CD4-positive, alpha-beta T cell treated with Interleukin-15 for 4 hours (primary cell): Measurements from ENCODE around the gene CISD3.
A peak's percentile ranks its signal among the peaks of the same experiment; 100 is the strongest.

Experiments
- DNase-seq: peaks from one replicate; pipeline ENCODE4 v3.0.0-alpha.2; 2020; ENCODE audit warnings: low spot score

Gene CISD3

GRCh38 chr17:38729886-38730525 is at the start of gene CISD3:
TSS of gene CISD3 (plus strand) at chr17:38730341. CDS start at chr17:38730359, 18 bp downstream.
- DNase-seq, result peak; percentile 87

GRCh38 chr17:38681096-38681495 is 49.0 kb upstream of the CISD3 start:
- no peak for DNase-seq

- no peak for DNase-seq
Observed at GRCh38 chr17:38685491-38685890, 44.6 kb upstream of the CISD3 start.

- DNase-seq, result no peak
Observed at GRCh38 chr17:38687286-38687685, 42.9 kb upstream of the CISD3 start.

- no peak for DNase-seq
Observed at GRCh38 chr17:38690386-38690785, 39.8 kb upstream of the CISD3 start.

- no peak for DNase-seq
Observed at GRCh38 chr17:38691154-38691553, 39.0 kb upstream of the CISD3 start.

GRCh38 chr17:38693700-38694329 is 36.3 kb upstream of the CISD3 start:
- DNase-seq, result no peak

GRCh38 chr17:38697061-38697820 is 32.9 kb upstream of the CISD3 start:
- DNase-seq, result no peak

- no peak for DNase-seq
Observed at GRCh38 chr17:38698760-38699159, 31.4 kb upstream of the CISD3 start.

- peak; percentile 80 for DNase-seq
Observed at GRCh38 chr17:38701504-38702165, 28.5 kb upstream of the CISD3 start.

GRCh38 chr17:38702166-38702915 is 27.8 kb upstream of the CISD3 start:
- DNase-seq, result peak; percentile 86

- no peak for DNase-seq
Observed at GRCh38 chr17:38702916-38703741, 27.0 kb upstream of the CISD3 start.

- DNase-seq, result peak; percentile 70
Observed at GRCh38 chr17:38703742-38704605, 26.2 kb upstream of the CISD3 start.

GRCh38 chr17:38704606-38705522 is 25.3 kb upstream of the CISD3 start, which contains the start of gene MLLT6:
TSS of gene MLLT6 (plus strand) at chr17:38705273. CDS start at chr17:38705633, 360 bp downstream.
- DNase-seq, result peak; percentile 78

GRCh38 chr17:38705523-38705802 is 24.7 kb upstream of the CISD3 start:
- no peak for DNase-seq

- DNase-seq, result no peak
Observed at GRCh38 chr17:38705803-38706504, 24.2 kb upstream of the CISD3 start.

- no peak for DNase-seq
Observed at GRCh38 chr17:38706505-38707216, 23.5 kb upstream of the CISD3 start.
